ENCODE results near the gene LRP1-AS.

LRP1-AS gene

DNA sequence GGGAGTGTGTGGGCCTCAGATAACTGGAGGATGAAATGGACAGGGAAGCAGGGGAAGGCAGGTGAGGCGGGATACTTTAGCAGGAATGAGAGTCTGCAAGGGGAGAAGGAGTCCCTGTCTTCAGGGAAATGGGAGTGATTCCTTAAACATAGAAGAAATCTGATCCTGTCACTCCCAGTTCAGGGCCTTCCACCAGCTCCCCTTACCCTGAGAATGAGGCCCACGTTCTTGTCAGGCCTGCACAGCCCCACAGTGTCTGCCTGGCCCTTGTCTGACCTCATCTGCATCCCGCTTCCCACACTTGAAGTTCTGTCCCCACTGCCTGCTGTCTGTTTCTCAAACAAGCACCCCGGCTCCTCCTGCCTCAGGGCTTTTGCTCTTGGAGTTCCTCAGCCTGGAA is 12.6 kb upstream of the LRP1-AS start:
- no peak for DNase-seq (ENCODE audit: low spot score)

DNA sequence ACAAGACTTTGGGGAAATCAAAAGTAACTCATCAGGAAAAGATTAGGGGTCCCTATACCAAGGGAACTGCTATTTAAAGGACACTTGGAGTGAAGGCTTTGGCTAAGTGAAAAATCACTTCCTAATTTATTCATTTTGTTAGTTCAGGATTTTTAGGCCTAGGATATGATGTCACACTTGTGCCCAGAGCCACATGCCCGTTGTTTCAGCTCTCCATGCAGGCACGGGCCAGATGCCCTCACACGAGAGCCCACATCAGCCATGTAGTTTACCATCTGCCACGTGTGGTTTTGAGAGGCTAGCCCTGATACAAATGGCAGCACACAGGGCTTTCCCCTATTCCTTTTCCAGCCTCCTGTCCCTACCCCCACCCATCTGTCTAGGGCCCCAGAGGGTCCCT is 11.9 kb upstream of the LRP1-AS start:
- DNase-seq (ENCODE audit: low spot score) = no peak

DNA sequence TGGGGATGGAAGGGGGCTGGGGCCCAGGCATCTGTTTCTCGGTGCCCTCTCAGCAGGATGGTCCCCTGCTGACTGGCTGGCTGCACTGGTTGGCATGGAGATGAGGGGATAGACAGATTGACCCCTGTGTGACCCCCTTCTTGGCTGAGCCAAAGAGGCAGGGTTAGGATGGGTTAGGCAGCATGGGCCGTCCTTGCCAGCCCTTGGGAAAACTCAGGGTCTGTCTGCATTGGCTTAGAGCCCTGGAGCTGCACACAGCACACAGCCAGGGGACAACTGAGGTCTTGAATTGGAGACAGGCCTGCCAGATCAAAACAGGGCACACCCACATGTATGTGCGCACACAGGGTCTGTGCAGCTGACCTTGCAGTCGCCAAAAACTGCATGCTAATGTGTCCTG is 11.2 kb upstream of the LRP1-AS start:
- no peak for DNase-seq (ENCODE audit: low spot score)

DNA sequence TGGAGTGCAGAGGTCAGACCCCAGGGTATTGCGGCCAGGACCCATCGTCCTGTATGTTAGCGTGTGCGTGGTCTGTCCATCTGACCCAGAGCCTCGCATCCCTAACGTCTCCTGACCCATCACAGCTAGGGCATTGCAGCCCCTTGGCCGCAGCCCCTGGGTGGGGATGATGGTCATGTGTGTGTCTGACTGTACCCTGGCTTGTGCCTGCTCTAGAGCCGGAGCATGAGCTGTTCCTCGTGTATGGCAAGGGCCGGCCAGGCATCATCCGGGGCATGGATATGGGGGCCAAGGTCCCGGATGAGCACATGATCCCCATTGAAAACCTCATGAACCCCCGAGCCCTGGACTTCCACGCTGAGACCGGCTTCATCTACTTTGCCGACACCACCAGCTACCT is 10.8 kb upstream of the LRP1-AS start:
- no peak for DNase-seq (ENCODE audit: low spot score)

DNA sequence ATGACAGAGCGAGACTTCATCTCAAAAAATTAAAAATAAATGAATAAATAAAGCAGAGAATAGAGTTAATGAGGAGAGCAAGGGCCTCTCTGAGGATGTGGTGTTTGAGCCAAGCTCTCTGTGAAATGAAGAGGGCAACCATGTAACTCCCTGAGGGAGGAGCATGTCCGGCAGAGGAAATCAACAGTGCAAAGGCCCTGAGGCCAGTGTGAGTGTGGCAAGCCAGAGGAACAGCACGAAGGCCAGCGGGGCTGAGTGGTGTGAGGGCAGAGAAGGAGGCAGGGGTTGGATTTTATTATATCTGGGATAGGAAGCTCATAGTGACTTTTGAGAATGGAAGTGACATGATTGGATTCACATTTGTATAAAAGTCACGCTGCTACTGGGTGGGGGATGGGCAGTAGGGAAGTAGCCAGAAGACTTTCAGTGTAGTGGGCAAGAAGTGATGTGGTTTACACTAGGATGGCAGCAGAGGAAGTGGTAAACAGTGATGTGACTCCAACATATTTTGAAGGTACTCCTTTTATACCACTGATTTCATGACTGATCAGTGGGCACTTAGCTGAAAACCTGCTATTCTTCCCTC is 10.3 kb upstream of the LRP1-AS start:
- no peak for DNase-seq (ENCODE audit: low spot score)

DNA sequence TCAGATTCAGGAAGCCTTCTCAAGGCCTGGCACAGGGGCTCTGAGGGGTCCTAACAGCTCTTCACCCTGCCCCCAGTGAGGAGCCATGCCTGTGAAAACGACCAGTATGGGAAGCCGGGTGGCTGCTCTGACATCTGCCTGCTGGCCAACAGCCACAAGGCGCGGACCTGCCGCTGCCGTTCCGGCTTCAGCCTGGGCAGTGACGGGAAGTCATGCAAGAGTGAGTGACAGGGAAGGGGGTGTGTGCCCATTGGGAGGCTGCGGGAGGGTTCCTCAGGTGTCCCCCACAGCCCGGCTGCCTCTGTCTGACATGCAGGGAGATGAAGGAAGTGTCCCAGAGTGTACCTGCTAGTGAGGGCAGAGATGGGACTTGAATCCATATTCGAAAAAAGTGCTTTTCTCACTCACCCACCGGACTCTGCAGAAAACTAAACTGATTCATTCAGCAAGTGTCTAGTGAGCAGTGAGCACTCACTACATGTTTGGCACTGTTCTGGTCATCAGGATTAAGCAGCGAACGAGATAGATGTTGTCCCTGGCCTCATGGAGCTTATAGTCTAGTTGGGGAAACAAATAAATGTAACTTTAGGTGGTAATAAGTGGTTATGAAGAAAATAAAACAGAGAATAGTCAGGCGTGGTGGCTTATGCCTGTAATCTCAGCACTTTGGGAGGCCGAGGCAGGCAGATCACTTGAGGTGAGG is 9.4 kb upstream of the LRP1-AS start:
- no peak for DNase-seq (ENCODE audit: low spot score)

DNA sequence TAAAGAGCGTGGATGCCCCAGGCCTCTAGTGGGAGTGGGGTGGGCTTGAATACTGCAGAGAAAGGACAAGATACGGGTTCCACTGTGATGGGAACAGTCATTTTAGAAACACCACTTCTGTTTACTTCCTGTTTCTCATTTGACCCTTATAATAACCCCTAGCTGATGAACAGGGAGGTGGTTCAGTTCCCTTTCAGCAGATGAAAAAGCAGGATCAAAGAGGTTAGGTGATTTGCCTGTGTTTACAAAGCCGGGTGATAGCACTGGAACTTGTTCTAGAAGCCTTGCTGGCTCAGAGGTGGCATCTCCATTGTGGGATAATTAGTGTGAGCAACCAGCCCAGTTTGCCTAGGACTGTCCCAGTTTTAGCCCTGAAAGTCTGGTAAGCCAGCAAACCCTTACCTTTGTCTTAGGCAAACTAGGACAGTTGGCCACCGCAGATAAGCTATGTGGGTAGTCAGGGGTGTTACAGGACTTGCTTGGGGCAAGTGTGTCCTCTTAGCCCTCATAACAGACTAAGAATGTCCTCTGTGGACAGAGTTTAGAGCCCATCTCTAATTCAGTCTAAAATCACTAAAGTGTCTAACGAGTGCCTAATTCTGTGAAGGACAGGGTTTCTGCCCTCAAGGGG is 7.5 kb upstream of the LRP1-AS start:
- no peak for DNase-seq (ENCODE audit: low spot score)

DNA sequence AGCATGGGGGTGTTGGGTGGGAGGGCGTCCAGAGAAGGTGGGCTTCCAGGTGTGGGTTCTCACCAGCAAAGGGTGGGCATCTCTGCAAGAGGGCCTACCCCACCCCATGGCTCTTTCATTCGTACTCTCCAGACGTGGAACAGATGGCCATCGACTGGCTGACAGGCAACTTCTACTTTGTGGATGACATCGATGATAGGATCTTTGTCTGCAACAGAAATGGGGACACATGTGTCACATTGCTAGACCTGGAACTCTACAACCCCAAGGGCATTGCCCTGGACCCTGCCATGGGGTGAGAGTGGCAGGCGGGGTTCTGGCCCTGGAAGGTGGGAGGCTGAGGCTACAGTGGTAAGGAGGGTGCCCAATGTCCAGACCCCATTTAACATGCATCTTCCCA is 6.7 kb upstream of the LRP1-AS start:
- DNase-seq (ENCODE audit: low spot score) = no peak

DNA sequence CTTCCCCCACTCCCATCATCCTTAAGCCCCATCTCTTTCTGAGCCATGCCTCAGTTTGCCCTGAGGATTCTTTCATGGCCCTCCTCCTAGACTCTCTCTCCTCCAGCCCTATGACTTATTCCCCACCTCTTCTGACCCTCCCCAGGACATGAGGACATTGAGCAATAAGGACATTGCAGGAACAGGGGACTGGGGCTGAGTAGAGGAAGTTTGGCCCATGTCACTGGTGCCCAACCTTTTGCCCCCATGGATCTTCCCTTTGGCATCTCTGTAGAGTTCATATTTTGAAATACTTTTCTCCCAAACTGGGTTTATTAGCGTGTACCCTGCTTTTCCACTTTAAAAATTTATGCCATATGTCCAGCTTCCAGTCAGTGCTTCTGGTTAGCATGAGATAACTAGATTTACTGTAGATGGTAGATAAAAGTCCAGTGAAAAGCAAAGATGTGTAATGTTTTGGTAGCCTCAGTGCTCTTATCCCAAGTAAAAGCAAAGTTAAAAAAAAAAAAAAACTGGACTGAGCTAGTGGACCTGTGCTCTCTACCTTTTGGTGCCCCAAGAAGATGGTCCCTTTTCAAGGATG is 6.1 kb upstream of the LRP1-AS start:
- DNase-seq (ENCODE audit: low spot score) = no peak

DNA sequence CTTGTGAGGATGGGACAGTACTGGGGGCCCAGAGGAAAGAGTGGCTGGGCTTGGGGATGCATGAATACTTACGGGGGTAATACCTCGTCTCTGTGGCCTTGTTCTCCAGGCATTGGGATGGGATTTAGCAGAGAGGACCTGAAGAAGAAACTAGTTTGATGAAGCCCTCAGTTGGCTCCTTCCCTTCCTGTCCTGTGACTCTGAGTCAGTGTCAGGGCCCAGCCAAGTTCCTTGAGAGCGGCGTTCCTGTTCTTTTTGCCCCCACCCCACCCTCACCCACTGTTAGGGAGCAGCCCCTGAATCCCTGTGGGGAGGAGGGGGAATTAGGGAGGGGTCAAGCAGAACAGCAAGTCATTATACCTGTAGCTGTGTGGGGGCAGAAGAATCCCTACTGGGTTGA is 5.2 kb upstream of the LRP1-AS start:
- DNase-seq (ENCODE audit: low spot score) = no peak

DNA sequence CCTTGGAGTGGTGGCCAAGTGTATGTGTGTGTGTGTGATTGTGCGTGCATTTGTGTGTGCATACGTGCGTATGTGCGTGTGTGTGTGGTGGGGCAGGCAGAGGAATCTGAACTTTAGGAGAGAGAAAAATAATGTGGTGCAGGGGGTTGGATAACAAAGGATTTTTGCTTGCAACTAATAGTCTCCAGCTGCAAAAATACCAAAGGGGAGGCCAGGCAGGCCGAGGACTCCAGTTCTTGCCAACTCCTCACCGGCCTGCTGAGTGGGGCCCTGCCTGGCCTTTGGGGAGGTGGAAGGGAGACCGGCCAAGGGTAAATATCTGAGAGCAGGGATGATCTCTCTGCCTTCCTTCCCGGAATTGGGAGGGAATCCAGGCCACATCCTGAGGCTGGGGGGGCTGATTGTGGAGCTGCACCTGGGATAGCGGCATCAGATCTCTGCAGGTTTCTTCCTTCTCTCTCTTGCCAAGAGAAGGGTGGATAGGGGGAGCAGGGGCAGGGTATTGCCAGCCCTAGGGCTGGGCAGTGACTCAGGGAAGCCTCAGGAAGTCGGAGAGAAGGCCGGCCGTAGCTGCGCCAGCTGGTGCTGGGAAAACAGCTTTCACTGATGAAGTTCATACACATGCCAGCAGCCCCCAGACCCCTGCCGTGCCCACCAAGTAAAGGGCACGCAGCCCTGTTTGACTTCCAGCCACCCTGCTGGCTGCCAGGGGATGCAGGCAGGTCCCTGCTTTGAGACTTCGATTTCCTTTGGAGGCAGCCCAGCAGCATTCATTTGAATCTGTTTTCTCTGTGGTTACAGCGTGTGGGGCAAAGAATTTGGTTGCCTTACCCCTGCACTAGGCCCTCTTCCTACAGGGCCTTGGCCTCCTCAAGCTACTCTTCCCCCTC is 4.6 kb upstream of the LRP1-AS start:
- no peak for DNase-seq (ENCODE audit: low spot score)

DNA sequence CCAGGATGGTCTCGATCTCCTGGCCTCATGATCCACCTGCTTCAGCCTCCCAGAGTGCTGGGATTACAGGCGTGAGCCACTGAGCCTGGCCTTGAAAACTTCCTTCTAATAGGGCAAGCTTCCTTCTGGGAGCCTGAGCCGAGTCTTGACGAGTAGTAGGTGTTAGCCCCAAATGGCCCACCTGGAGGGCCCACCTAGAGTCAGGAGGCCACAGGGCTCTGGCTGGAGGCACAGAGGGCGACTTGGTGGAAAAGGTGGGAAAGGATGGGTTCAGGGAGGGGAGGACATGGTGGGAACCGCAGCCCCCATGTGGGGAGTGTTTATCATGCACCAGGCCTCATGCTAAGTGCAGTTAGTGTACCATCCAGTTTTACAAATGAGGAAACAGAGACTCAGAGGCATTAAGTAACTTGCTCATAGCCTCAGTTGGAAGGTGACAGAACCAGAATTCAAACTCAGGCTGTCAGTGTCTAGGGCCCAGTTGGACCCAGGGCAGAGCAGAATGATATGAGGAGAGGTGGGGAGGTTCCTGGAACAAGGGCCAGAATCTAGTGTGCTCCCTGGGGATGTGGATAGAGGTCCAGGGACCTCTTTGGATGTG is 3.1 kb upstream of the LRP1-AS start:
- no peak for DNase-seq (ENCODE audit: low spot score)

DNA sequence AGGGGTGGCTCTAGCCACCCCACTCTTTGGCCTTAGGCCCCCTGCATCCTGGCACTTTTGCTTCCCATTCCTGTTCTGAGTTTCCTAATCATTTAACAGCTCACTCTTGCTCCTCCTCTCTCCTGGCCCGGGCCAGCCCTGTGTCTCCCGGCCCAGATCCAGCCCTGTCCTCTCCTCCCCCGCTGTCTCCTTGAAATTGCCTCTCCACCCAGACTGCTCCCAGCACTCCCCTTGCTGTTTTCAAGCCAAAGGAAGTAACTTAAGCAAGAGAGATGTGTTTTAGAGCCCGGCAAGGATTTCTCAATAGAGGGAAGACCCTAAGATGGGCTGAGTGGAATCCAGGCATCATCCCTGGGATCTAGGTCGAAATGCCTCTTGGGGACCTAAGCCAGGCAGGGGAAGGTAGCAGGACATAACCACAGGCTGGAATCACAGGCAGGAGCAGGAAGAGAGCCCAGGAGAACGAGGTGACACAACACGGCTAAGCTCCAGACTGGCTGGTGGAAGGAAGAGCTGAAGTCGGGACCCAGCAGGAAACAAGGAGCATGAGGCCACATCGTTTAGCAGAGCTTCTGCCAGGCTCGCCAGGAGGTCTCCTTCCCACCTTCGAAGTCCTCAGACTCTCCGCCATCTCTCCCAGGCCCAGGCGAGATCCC is 2.0 kb upstream of the LRP1-AS start:
- DNase-seq (ENCODE audit: low spot score) = no peak

DNA sequence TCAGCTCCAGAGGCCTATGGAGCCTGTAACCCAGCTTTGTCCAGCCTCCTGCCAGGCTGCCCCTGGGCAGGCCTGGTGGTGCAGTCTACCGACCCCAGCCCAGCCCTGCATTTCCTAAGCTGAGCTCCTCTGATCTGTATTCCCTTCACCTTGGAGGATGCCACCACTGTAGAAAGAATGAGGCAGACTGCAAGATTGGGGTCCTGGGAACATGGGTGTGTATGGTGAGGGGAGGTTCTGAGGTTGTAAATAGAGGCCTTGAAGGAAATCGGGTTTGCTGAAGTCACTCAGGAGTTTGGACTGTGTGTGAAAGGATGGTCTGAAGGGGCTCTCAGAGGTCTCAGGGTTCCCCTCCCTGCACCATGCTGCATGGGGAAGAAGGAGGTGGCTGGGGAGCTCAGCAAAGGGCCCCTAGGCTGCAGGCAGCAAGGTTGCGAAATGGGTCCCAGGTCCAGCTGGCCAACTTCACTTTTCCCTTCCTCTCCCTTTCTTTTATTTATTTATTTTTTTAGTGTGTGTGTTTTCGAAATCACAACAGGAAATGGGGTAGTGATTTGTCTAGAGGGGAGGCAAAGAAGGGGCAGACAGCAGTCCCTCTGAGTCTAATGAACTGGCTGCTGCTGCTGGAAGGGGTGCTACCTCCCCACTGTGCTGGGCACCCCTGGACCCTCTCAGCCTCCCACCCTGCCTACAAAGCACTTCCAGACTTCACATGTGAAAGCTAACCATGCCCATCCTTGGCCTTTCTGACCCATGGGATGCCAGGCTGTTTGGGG is 1.2 kb upstream of the LRP1-AS start:
- no peak for DNase-seq (ENCODE audit: low spot score)

DNA sequence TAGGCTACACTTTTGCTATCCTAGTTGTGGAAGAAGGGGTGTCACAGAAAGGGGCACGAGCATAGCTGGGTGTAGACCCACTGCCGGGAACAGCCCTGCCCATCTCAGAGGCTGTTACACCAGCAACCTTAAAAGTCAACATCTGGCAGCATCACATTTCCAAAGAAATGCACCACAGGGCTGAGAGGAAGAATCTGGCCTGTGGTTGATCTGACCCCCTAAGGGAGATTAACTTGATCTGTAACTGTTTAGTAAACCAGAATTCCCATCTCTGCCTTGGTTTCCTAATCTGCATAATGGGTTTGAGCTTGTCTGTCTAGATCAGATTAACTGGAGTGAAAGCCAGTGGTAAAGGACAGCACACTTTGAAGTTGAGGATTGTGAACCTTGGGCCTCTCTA is 1.3 kb downstream of the LRP1-AS start:
- no peak for DNase-seq (ENCODE audit: low spot score)

DNA sequence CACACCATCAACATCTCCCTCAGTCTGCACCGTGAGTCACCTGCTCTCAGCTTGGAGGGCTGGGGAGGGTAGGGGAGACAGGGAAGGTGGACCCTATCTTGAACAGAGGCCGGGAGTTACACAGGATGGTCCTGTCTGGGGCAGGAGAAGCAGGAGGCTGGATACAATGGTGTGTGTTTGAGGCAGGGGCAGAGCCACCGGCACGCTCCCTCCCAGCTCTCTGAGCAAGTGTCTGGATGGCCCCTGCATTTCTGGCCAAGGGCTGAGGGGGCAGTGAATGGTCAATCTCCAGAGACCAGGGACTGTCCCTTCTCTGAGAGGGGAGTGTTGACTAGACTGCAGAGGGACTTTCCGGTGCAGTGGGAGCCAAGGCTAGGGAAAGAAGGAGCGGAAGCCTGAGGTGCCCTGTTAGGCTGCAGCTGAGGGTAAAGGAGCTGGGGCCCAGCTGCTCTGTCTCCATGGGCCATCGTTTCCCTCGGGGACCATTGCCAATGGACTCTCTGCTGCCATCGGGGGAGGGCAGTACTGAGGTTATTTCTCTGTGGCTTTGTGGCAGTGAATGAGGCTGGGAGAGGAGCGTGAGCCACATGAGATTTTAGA is 1.9 kb downstream of the LRP1-AS start:
- DNase-seq (ENCODE audit: low spot score) = no peak

DNA sequence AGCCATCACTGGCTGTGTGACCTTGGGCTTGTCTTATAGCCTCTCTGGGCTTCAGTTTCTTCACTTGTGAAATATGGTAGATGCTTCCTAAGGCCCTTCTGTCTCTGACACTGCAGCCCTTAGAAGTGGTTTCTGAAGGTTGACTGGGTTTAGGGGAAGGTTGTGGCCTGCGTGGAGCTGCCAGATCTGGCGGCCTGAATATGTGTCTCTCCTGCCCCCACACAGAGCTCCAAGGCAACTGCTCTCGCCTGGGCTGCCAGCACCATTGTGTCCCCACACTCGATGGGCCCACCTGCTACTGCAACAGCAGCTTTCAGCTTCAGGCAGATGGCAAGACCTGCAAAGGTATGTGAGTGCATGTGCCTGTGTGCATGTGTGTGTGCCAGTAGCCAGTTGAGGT is 4.0 kb downstream of the LRP1-AS start:
- DNase-seq (ENCODE audit: low spot score) = no peak

DNA sequence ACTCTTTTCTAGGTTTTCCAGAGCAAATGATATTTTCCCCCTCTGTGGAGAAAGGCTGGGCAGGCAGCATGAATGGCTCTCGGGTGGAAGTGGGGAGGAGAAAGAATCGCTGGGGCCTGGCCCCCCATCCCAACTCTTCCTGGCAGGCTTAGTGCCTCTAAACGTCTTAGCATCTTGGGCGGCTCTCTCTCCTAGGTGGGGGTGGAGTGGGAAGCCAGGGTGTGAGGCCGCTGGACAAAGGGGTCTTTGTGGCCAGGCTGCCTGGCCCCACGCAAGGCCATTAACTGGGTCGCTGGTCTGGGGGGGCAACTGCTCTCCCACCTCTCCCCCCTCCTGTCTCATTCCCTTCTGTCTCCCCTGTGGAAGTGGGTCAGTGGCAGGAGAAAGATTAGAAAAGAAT is 4.7 kb downstream of the LRP1-AS start:
- no peak for DNase-seq (ENCODE audit: low spot score)

DNA sequence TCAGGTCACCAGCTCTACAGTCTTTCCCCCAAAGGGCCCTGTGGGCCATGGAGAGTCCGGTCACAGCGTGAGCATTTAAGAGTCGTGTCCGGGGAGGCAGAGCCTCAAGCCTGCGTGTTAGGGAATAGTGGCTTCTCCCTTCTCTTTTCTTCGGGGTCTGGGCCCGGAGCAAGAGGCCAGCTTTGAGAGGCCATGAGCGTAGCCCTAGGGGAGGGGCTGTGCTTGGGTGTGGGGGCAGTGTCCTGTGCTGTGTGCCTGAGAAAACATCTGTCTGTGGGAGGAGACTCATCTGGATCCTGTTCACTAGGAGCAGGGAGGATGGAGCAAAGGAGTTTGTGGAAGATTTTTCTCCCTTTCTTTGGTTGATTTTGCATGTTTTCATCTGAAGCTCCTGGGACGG is 5.3 kb downstream of the LRP1-AS start:
- no peak for DNase-seq (ENCODE audit: low spot score)

DNA sequence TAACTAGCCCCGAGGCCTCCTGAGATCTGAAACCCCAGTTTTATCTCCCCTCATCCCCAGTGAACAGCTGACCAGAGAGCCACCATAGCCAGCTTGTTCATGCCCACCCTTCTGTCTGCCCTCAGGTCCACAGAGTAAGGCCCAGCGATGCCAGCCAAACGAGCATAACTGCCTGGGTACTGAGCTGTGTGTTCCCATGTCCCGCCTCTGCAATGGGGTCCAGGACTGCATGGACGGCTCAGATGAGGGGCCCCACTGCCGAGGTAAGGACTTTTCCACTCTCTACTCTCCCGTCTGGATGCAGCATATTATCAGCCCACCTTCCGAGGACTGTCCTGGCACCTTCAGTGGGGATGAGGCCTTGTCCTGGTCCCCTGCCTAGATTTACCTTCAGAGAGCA is 6.2 kb downstream of the LRP1-AS start:
- DNase-seq (ENCODE audit: low spot score) = no peak

Measured in activated CD4-positive, alpha-beta T cell treated with anti-CD3 and anti-CD28 coated beads, Interleukin-2, Interleukin-4, amounts not matched to agents 100 ng/mL and 50 ng/mL, durations not matched to agents 16 hours and 8 hours (primary cell).